DND-41 (cell line): Measurements from ENCODE around the gene LPAR1.

Experiments
- CTCF ChIP-seq: IDR thresholded peaks from 2 replicates; pipeline ENCODE4 v1.5.1; 2012; ENCODE audit warnings: borderline replicate concordance, low read length, moderate library complexity, mild to moderate bottlenecking; ENCODE audit not compliant: poor library complexity, severe bottlenecking; ENCODE audit errors: extremely low read depth
- EZH2 ChIP-seq: IDR thresholded peaks from 3 replicates; pipeline ENCODE4 v1.6.1; 2012; ENCODE audit warnings: borderline replicate concordance, low read depth, mild to moderate bottlenecking, moderate library complexity, low read length, inconsistent platforms; ENCODE audit not compliant: severe bottlenecking

- TF ChIP-seq CTCF, result no peak
- TF ChIP-seq EZH2, result no peak
Observed at GRCh38 chr9:110894731-110895130, 143.5 kb downstream of the LPAR1 start.
